Gastrocnemius medialis (tissue), 4 donors: ENCODE data around the gene BBX.

Source experiments
- POLR2A ChIP-seq, 2 donors: fragments of 450-650 bp; IDR thresholded peaks; one replicate each; pipeline ENCODE4 v1.6.1; 2017; ENCODE audit warnings: antibody characterized with exemption in 2 of 2, mild to moderate bottlenecking in 2 of 2, moderate library complexity in 2 of 2
- TF ChIP-seq, protein P1 (sequence below), 5 experiments: fragments of 450-650 bp in 3 of 5; fragments of 200-600 bp in 2 of 5; sonication (generic) in 2 of 5; IDR thresholded peaks in 4 of 5; conservative IDR thresholded peaks in 1 of 5; 1 replicate in 4 of 5; 2 replicates in 1 of 5; pipeline ENCODE4 v1.5.1; 2016 to 2019; ENCODE audit warnings: antibody characterized with exemption in 5 of 5, mild to moderate bottlenecking in 3 of 5, moderate library complexity in 3 of 5

DNA sequence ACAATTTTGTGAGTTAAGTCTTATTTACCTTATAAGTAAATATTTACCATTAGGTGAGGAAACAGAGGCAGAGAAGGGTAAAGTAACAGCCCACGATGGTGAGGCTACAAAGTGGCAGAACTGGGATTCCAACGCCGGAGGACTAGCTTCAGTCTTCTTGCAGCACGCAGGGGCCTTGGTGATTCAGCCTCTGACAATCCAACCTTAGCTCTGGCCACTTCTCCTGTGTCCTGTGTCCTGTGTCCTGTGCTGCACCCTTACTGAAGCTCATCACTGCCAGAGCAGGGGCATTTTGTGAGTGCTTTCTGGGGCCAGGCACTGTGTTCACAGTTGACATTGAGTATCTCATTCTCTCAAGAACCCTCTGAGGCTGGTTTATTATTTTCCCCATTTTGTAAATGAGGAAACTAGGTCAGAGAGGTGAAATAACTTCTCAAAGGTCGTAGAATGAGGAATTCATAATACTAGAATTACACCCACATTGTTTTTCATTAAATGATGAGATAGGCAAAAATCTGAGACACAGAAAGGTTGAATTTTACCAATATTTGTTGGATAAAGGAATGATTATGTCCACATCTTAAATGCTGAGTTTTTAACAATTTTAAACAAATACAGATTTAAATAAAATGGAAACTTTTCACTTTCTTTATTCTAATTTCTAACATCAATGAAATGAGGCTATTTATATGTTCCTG is 215.9 kb downstream of the BBX start:
- TF ChIP-seq, protein P1, sequence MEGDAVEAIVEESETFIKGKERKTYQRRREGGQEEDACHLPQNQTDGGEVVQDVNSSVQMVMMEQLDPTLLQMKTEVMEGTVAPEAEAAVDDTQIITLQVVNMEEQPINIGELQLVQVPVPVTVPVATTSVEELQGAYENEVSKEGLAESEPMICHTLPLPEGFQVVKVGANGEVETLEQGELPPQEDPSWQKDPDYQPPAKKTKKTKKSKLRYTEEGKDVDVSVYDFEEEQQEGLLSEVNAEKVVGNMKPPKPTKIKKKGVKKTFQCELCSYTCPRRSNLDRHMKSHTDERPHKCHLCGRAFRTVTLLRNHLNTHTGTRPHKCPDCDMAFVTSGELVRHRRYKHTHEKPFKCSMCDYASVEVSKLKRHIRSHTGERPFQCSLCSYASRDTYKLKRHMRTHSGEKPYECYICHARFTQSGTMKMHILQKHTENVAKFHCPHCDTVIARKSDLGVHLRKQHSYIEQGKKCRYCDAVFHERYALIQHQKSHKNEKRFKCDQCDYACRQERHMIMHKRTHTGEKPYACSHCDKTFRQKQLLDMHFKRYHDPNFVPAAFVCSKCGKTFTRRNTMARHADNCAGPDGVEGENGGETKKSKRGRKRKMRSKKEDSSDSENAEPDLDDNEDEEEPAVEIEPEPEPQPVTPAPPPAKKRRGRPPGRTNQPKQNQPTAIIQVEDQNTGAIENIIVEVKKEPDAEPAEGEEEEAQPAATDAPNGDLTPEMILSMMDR (IDR thresholded peaks at IDR 0.05 in 4 of 5, conservative IDR thresholded peaks at IDR 0.05 in 1 of 5): no peak
- TF ChIP-seq POLR2A (IDR thresholded peaks at IDR 0.05): no peak
